GM21526 (cell line): Measurements from ENCODE around the gene TTLL9.
"Not testable (repeated sequence)": the region's sequence is repeated elsewhere in the genome, so short reads cannot be mapped to it uniquely, and the experiment has no call there.

ENCODE experiments used
- ATAC-seq: cut with Tn5 transposase; IDR thresholded peaks from one replicate; pipeline ENCODE4 v1.9.1; 2021; ENCODE audit warnings: moderate library complexity; ENCODE audit not compliant: unreplicated experiment, low FRiP score

TTLL9 gene, protein sequence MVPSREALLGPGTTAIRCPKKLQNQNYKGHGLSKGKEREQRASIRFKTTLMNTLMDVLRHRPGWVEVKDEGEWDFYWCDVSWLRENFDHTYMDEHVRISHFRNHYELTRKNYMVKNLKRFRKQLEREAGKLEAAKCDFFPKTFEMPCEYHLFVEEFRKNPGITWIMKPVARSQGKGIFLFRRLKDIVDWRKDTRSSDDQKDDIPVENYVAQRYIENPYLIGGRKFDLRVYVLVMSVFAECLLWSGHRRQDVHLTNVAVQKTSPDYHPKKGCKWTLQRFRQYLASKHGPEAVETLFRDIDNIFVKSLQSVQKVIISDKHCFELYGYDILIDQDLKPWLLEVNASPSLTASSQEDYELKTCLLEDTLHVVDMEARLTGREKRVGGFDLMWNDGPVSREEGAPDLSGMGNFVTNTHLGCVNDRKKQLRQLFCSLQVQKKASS

DNA sequence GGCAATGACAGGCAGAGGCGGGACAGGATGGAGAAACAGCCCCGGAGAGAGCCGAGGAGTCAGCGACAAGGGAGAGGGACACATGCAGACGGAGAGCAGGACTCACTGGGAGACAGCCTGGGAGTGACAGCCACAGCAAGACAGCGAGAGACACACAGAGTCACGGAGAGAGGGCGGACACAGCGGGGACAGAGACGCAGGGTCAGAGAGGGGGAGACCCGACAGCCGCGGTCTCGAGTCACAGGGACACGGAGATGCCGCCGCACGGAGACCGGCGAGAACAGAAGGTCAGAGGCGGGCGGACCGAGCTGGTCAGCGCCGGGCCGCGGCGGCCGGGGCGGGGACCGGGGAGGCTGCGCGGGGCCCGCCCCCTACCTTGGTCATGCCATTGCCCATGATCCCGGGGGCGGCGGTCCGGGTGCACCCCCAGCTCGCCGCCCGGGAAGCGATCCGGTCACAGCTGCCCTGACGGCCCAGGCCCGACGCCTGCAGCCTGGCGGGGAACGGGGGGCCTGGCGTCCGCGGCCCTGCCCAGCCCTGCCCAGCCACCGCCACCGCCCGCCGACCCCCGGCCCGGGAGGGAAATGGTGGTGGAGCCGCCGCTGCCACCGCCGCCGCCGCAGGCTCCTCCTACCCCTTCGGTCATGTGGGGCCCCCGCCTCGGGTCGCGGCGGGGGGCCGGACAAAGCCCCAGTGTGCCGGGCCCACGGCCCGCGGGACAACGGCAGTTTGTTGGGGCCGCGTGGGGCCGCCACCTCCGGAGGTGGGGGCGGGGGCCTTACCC lies at the start of gene TTLL9, which contains the start of gene DUSP15:
Gene TTLL9, plus strand, starts transcription at position 693 of the 784 bp plus-strand sequence. CDS start 493 bp downstream, outside the sequence.
Gene DUSP15, minus strand, starts transcription at position 586 of the 784 bp plus-strand sequence. Its CDS starts 190 bp downstream, at position 396.
- ATAC-seq: no peak

DNA sequence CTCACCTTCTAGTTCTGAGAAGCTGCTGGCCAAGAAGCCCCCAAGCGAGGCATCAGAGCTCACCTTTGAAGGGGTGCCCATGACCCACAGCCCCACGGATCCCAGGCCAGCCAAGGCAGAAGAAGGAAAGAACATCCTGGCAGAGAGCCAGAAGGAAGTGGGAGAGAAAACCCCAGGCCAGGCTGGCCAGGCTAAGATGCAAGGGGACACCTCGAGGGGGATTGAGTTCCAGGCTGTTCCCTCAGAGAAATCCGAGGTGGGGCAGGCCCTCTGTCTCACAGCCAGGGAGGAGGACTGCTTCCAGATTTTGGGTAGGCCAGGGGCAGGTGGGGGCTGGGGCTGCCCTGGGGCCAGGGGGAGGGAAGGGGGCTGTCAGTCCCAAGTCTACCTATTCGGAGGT lies 49.0 kb upstream of the TTLL9 start:
- ATAC-seq: no peak

DNA sequence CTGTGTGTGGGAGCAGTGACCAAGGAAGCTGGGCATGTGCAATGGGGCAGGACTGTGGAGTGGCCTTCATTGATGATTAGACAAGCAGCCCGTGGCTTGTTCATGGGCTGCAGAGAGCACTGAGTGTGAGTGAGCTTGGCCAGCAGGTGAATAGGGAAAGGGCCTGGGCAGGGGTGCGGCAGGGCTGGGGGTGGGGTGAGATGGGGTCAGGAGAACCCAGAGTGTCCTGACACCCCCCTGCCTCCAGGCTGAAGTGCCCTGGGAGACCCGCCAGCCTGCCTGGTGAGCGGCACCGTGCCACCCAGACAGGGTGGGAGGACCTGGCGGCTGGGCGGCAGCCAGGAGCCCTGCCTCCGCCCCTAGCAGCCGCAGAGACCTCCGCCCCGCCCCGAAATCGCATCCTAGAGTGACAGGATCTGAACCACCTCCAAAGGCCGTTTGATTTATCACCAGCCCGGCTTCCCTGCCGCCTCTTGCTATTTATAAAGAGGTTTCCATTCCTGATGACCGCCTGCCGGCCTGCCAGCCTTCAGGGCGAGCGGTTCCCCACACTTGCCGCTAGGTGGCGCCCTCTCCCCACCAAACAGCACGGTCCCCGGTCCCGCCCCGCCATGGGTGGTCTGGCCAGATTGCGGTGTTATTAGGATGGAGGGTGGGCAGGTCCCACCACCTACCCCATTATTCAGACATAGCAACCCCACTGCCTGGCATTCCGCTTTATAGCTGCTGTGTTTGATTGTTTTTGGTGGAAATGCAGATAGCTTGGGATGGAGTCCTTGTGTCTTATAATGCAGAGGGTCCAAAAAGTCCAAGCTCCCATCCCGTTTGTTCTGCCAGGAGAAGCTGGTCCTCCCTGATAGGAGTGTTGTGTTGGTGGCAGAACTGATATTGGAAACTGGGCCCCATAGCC lies 47.8 kb upstream of the TTLL9 start:
- ATAC-seq: no peak

DNA sequence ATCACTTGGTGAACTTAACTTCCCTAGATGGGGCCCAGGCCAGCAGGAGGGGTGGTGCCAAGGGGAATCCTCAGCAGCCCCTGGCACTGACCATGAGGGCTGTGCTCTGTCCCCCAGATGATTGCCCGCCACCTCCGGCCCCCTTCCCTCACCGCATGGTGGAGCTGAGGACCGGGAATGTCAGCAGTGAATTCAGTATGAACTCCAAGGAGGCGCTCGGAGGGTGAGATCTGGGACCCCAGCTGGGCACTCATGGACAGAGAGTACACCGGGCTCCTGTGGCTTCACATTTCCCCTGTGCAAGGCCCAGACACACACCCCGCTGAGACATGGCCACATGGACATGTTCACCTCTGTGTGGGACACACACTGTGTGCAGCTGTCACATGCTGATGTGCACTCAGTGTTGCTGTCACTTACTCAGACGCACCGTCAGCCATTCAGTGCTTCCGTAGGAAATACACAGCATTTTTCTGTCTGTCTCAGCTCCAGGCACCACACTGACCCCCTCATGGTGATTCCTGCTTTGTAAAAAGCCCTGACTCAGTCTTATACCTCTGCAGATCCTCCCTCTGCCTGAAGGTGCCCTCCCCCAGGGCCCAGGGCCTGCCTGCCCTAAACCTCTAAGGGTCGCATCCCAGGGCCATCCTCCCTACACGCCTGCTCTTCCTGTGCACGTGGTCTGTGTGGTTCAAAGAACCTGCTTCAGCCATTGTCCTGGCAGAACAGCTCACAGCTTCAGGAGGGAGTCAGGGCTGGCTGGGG lies 46.9 kb upstream of the TTLL9 start:
- no peak for ATAC-seq

DNA sequence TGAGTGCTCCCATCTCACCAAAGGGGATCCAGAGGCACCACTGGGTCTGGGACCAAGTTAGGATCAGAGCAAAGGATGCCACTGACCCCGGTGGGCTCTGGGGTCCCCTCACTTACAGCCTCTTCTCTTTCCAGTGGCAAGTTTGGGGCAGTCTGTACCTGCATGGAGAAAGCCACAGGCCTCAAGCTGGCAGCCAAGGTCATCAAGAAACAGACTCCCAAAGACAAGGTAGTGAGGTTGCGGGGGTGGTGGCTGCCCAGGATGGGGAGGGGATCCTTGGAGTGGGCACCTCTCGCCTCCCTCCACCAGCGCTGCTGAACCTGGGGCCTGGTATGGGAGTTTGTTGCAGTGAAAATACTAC lies 46.3 kb upstream of the TTLL9 start:
- ATAC-seq: no peak

DNA sequence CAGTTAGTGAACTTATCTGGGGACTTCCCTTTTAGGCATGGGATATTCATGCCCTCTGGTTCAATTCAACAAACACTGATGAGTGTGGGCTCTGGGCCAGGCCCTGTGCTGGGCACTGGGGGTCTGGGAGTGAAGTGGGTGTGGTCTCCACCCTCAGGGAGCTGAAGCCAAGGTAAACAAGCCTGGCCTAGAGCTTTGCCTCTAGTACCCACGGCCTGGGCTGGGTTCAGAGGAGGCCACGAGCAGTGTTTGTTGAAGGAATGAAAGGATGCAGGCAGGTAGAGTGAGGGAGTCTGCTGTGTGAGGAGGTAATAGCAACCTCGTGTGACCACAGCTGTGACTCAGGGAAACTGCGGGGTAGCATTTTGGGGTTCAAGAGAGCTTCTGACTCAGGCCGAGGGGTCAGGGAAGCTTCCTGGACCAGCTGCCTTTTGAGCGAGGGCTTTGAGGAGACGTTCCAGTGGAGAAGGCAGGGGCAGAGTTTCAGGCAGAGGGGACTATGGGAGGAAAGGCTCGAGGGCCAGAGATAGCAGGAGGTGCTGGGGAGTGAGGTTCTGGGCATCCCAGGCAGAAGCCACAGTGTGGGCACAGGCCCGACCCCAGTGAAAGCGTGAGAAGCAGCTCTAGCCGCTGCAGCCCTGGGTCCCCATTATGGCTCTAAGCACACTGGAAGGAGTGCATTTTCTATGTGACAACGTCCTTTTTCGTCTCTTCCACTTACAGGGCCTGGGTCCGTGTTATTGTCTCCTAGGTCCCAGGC lies 45.7 kb upstream of the TTLL9 start:
- no peak for ATAC-seq

DNA sequence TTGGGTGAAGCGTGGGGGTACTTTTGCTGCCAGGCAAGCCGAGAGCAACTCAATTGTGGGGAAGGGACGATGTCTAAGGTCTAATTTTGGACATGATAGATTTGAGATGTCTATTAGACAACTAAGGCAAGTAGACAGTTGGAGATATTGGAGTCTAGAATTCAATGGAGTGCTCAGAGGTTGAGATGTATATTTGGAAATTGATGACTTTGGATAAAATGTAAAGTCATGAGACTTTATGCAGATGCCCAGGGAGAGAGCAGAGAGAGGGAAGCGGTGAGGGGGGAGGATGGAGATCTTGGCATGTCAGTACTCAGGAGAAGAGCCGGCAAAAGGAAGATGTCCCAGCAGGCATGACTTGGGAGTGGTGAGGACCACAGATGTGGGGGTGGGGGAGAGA lies 44.4 kb upstream of the TTLL9 start:
- no peak for ATAC-seq

DNA sequence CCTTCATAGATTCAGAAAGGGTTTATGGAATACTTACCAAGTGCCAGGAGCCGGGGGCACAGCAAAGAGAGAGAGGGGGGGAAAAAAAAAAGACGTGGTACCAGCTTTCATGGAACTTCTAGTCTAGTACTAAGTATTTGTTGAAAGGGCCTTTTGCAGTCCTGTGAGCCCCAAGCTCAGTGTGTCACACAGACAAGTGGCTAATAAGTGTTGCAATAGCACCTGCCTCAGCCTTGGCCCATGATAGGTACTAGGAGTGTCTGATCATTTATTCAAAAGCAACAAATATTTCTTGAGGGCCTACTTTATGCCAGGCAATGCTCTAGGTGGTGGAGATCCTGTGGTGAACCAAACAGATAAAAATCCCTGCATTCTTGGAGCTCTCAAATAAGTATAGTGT lies 43.4 kb upstream of the TTLL9 start:
- ATAC-seq: no peak

DNA sequence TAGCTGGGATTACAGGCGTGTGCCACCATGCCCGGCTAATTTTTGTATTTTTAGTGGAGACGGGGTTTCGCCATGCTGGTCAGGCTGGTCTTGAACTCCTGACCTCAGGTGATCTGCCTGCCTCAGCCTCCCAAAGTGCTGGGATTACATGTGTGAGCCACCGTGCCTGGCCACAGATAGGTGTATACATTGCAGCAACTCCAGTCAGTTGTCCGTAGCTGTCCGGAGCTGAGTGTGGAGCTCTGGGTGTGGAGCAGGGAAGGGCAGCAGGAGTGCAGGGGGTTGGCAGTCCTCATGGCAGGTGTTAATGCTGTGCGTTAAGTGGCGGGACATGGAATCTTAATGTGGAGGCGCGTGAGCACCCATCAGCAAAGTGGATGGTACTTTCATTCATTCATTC lies 42.4 kb upstream of the TTLL9 start:
- ATAC-seq: not testable (repeated sequence)

DNA sequence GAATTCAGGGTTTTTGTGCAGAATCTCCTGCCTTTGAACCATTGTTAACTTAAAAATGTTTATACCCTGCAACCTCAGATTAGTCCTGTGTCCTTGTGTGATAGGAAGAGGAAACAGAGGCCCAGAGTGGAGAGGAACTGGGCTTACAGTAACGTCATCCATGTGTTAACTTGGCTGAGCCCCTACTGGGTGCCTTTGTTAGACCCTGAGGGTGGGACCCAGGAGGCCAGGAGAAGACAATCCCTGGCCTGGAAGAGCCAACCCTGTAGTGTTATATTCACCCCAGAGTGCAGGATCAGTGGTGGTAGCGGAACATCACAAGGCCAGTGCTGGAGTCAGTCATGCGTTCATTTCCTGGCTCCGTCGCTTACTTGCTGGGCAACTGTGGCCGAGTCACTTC lies 40.7 kb upstream of the TTLL9 start:
- no peak for ATAC-seq

DNA sequence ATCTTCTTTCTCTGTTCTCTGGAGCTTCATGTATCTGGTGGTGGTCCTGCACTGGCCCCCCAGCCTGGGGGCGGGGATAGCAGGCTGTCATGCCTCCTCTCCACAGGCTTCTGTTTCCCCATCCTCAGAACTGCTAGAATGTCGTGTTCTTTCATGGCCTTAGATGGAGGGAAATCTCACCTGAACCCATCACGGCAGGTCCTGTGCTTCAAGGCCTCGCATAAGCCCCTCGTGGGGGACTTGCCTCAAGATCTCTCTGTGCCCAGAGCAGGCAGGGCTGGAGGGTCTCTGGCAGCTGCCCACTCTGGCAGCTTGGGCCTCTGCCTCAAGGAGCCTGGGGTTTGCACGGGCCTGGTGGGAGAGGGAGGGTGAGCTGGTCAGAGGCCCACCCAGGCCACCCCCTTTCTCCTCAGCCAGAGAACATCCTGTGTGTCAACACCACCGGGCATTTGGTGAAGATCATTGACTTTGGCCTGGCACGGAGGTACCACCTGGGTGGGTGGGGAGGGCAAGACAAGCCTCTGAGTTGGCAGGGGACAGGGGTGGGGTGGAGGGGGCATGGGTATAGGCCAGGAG lies 39.9 kb upstream of the TTLL9 start:
- ATAC-seq: no peak

DNA sequence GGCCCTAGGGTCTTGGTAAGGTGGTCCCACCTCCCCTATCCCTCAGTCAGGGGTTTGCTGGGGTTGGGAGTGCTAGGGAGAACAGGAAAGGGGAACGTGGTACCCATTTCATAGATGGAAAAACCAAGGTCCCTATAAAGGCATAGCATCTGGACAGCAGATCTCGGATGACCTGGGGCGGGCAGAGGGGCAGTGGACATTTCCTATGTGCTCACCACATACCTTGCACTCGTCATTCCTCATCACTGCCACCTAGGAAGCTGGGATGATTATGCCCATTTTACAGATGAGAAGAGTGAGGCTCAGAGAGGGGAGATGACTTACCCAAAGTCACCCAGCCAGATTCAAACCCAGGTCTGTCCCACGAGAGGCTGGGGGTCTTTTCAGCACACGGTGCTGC lies 39.2 kb upstream of the TTLL9 start:
- ATAC-seq: no peak

DNA sequence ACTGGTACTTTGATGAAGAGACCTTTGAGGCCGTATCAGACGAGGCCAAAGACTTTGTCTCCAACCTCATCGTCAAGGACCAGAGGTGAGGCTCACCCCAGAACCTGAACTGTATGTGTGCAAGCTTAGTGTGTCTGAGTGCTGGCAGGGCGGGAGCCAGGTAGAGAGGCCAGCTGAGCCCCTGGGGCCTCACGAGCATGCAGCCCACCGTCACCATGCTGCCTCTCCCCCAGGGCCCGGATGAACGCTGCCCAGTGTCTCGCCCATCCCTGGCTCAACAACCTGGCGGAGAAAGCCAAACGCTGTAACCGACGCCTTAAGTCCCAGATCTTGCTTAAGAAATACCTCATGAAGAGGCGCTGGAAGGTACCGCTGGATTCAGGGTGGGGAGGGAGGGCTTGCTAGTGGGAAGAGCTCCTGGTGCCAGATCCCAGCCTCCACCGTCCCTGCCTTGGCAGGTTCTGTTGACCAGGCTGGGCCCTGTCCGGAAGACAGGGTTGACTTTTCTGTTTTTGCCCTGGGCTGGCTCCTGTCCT lies 38.6 kb upstream of the TTLL9 start:
- no peak for ATAC-seq

DNA sequence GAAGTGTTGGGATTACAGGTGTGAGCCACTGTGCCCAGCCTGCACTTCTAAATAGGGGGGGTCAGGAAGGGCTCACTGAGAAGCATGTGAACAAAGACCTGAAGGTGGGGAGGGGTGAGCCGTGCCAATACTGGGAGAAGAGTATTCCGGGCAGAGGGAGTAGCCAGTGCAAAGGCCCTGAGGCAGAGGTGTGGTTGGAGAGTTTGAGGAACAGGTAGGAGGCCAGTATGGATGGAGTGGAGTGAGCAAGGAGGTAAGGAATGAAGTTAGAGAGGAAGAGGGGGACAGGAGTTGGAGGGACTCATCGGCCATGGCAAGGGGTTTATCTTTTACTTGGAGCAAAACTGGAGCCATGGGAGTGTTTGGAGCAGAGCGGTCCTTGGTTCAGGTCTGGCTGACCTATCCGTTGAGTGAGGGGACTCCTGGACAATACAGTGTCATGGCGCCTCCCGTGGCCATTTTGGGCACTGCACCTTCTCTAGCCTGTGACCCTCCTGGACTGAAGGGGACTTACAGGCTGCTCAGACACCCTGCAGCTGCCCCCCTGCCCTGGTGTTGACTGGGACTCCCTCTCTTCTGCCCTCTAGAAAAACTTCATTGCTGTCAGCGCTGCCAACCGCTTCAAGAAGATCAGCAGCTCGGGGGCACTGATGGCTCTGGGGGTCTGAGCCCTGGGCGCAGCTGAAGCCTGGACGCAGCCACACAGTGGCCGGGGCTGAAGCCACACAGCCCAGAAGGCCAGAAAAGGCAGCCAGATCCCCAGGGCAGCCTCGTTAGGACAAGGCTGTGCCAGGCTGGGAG lies 37.1 kb upstream of the TTLL9 start:
- no peak for ATAC-seq

DNA sequence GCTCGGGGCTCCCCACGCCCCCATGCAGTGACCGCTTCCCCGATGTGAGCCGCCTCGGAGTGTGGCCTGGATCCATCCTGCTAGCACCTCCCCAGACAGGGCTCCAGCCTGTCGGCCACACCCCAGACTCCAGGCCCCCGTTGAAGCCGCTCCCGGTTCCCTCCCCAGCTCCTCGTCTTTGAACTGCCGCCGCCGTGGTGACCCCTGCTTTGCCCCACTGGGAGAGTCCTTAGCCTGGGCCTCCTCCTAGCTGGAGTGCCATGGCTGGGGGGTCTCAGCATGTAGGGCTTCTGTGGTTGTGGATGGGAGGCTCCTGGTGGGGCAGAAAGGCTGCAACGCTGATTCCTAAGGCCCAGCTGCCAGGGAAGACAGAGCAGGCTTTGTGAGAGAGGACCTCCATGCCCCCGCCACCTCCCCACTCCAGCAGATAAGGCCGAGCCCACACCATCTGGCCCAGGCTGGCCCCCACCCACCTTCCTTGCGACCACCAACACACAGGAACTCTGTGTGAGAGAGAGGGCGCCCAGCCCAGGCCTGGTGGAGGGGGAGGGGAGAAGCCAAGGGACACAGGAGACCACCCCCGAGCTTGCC lies 36.4 kb upstream of the TTLL9 start:
- ATAC-seq: no peak

DNA sequence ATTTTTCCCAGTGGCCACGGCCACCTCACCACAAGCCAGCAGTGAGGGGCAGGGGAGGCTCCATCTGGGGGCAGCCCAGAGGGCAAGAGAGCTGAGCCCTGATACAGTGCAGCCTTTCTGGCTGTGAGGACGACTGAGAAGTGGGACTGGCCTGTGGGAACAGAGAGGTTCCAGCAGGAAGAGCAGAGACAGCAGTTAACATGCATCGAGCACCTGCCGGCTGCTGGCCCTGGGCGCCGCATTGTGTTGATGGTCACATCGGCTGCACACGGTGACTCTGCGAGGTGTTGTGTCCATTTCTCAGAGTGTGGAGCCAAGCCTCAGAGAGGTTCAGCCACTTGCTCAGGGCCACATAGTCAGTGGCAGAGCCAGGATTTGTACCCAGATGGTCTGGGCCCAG lies 34.9 kb upstream of the TTLL9 start:
- ATAC-seq: no peak
